HCT116 (cell line): ENCODE data around the gene LTA4H. TPM values are rescaled to one million over a fixed set of nuclear protein-coding genes. Genes with fewer than 3 reads are reported as not detected.

ENCODE experiments used
- ATAC-seq: fragments of 200-7000 bp; cut with Tn5 transposase; 2 replicates; pipeline ENCODE4 v1.9.1; 2020; ENCODE audit warnings: mild to moderate bottlenecking, moderate library complexity
- BruUV-seq: library from RNA; stranded (reverse); fragments of 400-500 nt; replicated peaks from 2 replicates; lab custom pipeline; 2021; lab: Mats Ljungman, UMichigan
- CTCF ChIA-PET: fragments of 300-600 bp; sonication (Branson Sonifier 250); formaldehyde crosslinking; loops from one replicate; lab custom pipeline; 2021; ENCODE audit warnings: antibody characterized with exemption; lab: Charles Lee
- POLR2A ChIA-PET: fragments of 300-600, 350-600 bp; sonication (Branson Sonifier 250); formaldehyde crosslinking; loops from one replicate; lab custom pipeline; 2021; ENCODE audit warnings: antibody characterized with exemption; lab: Charles Lee
- RAD21 ChIA-PET, 2 experiments: fragments of 300-600 bp; sonication (Branson Sonifier 250); formaldehyde crosslinking; loops; one replicate each; lab custom pipeline; 2023; ENCODE audit warnings: low total read pairs in 2 of 2; ENCODE audit not compliant: uncharacterized antibody in 2 of 2, unreplicated experiment in 2 of 2, low non-redundant PET in 1 of 2; lab: Charles Lee
- DNase-seq: peaks from one replicate; pipeline ENCODE4 v3.0.0-alpha.2; 2010; ENCODE audit warnings: low read depth, low spot score
- H2AFZ ChIP-seq: fragments of 200-600 bp; shearing (Covaris generic), sonication (generic); 2 replicates; pipeline ENCODE4 v1.6.1; 2017; ENCODE audit warnings: low read depth, mixed run types, mixed read lengths, antibody characterized with exemption, low read length; ENCODE audit not compliant: poor library complexity, severe bottlenecking
- H3K27ac ChIP-seq: 2 replicates; pipeline ENCODE4 v1.5.1; 2012; ENCODE audit warnings: low read depth, low read length
- H3K27me3 ChIP-seq: fragments of 200-600 bp; sonication (generic); 2 replicates; pipeline ENCODE4 v1.6.1; 2016; ENCODE audit warnings: mixed run types, low read length, mixed read lengths; ENCODE audit not compliant: insufficient read depth
- H3K36me3 ChIP-seq, 2 experiments: fragments of 200-500 bp in 1 of 2; fragments of 200-600 bp in 1 of 2; sonication (Bioruptor generic) in 1 of 2; sonication (generic) in 1 of 2; 2 replicates each; pipeline versions ENCODE4 v1.5.1 to v1.6.1; 2014 to 2016; ENCODE audit warnings: low read length in 2 of 2, inconsistent platforms in 1 of 2, mixed read lengths in 1 of 2, mixed run types in 1 of 2; ENCODE audit not compliant: insufficient read depth in 2 of 2, control insufficient read depth in 1 of 2
- H3K4me1 ChIP-seq, 2 experiments: fragments of 200-600 bp in 1 of 2; sonication (generic) in 1 of 2; 2 replicates each; pipeline versions ENCODE4 v1.5.1 to v1.6.1; 2012 to 2017; ENCODE audit warnings: low read length in 2 of 2, inconsistent platforms in 1 of 2, mild to moderate bottlenecking in 1 of 2, mixed read lengths in 1 of 2, mixed run types in 1 of 2, moderate library complexity in 1 of 2; ENCODE audit not compliant: insufficient read depth in 2 of 2, control insufficient read depth in 1 of 2
- H3K4me2 ChIP-seq: fragments of 200-600 bp; sonication (generic); 2 replicates; pipeline ENCODE4 v1.6.1; 2017; ENCODE audit warnings: mixed run types, low read length, mixed read lengths
- H3K4me3 ChIP-seq, 2 experiments: fragments of 200-600 bp in 1 of 2; sonication (generic) in 1 of 2; replicated peaks in 1 of 2; 2 replicates each; pipeline ENCODE4 v1.5.1; 2011 to 2016; ENCODE audit warnings: low read length in 2 of 2, control low read depth in 1 of 2, low read depth in 1 of 2, mild to moderate bottlenecking in 1 of 2, mixed read lengths in 1 of 2, mixed run types in 1 of 2
- H3K79me2 ChIP-seq: fragments of 200-600 bp; sonication (generic); 2 replicates; pipeline ENCODE4 v1.6.1; 2017; ENCODE audit warnings: mild to moderate bottlenecking, mixed run types, low read length, moderate library complexity, mixed read lengths; ENCODE audit not compliant: insufficient read depth
- H3K9ac ChIP-seq: fragments of 200-600 bp; sonication (generic); 2 replicates; pipeline ENCODE4 v1.6.1; 2016; ENCODE audit warnings: low read length, mixed read lengths
- H3K9me2 ChIP-seq: fragments of 200-600 bp; sonication (generic), shearing (Covaris generic); 2 replicates; pipeline ENCODE4 v1.6.1; 2017; ENCODE audit warnings: mixed run types, mild to moderate bottlenecking, moderate library complexity; ENCODE audit not compliant: insufficient read depth
- H3K9me3 ChIP-seq, 2 experiments: fragments of 200-500 bp in 1 of 2; fragments of 200-600 bp in 1 of 2; sonication (Bioruptor generic) in 1 of 2; sonication (generic) in 1 of 2; 2 replicates each; pipeline ENCODE4 v1.6.1; 2014 to 2017; ENCODE audit warnings: low read length in 2 of 2, mixed read lengths in 2 of 2, inconsistent platforms in 1 of 2, low read depth in 1 of 2, mild to moderate bottlenecking in 1 of 2, mixed run types in 1 of 2, moderate library complexity in 1 of 2; ENCODE audit not compliant: control insufficient read depth in 1 of 2, insufficient read depth in 1 of 2
- H4K20me1 ChIP-seq: fragments of 200-600 bp; sonication (generic), shearing (Covaris generic); 2 replicates; pipeline ENCODE4 v1.6.1; 2017; ENCODE audit warnings: mixed run types, mild to moderate bottlenecking, moderate library complexity; ENCODE audit not compliant: insufficient read depth
- CTCF ChIP-seq, 3 experiments: fragments of 200-600 bp in 1 of 3; sonication (generic) in 1 of 3; IDR thresholded peaks in 2 of 3; conservative IDR thresholded peaks in 1 of 3; 2 replicates each; pipeline ENCODE4 v1.5.1; 2012 to 2017; ENCODE audit warnings: low read depth in 2 of 3, low read length in 2 of 3, antibody characterized with exemption in 1 of 3, borderline replicate concordance in 1 of 3, control low read depth in 1 of 3, mild to moderate bottlenecking in 1 of 3, mixed read lengths in 1 of 3, mixed run types in 1 of 3, moderate library complexity in 1 of 3; ENCODE audit not compliant: insufficient read depth in 1 of 3
- EGR1 ChIP-seq: IDR thresholded peaks from 2 replicates; pipeline ENCODE4 v1.6.1; 2012; ENCODE audit warnings: low read depth
- EZH2 ChIP-seq: fragments of 200-600 bp; sonication (generic); IDR thresholded peaks from 2 replicates; pipeline ENCODE4 v1.6.1; 2017; ENCODE audit warnings: antibody characterized with exemption, mixed run types
- EZH2phosphoT487 ChIP-seq: fragments of 200-600 bp; IDR thresholded peaks from 2 replicates; pipeline ENCODE4 v1.6.1; 2018; ENCODE audit warnings: antibody characterized with exemption, borderline replicate concordance
- FOSL1 ChIP-seq: IDR thresholded peaks from 2 replicates; pipeline ENCODE4 v1.6.1; 2012; ENCODE audit warnings: low read depth
- MAX ChIP-seq: IDR thresholded peaks from 2 replicates; pipeline ENCODE4 v1.6.1; 2012
- POLR2A ChIP-seq: IDR thresholded peaks from 2 replicates; pipeline ENCODE4 v1.7.0; 2011; ENCODE audit warnings: borderline replicate concordance; ENCODE audit not compliant: insufficient read depth, insufficient read length; ENCODE audit errors: extremely low read depth
- RAD21 ChIP-seq: IDR thresholded peaks from 2 replicates; pipeline ENCODE4 v1.6.1; 2012; ENCODE audit warnings: low read depth, mild to moderate bottlenecking
- SP1 ChIP-seq: IDR thresholded peaks from 2 replicates; pipeline ENCODE4 v1.6.1; 2012; ENCODE audit warnings: low read depth
- TCF7L2 ChIP-seq: IDR thresholded peaks from 2 replicates; pipeline ENCODE4 v1.7.0; 2011; ENCODE audit warnings: borderline replicate concordance, inconsistent platforms; ENCODE audit not compliant: insufficient read depth, insufficient read length; ENCODE audit errors: extremely low read depth
- ZFX ChIP-seq: fragments of 450-650 bp; IDR thresholded peaks from 2 replicates; pipeline ENCODE4 v1.6.1; 2017
- intact Hi-C: fragments of 100-400 bp; cut with micrococcal nuclease; formaldehyde crosslinking; loops from 2 replicates; pipeline ENCODE4 v1.10.0; 2022
- total RNA-seq: library from RNA; stranded (reverse); gene quantifications from one replicate; pipeline ENCODE4 v1.2.1, GENCODE V29; 2021; ENCODE audit not compliant: unreplicated experiment
- TF ChIP-seq, protein P1 (sequence below): IDR thresholded peaks from 2 replicates; pipeline ENCODE4 v1.6.1; 2011; ENCODE audit warnings: mild to moderate bottlenecking, low read length, moderate library complexity; ENCODE audit not compliant: insufficient replicate concordance; ENCODE audit errors: extremely low read depth

Gene LTA4H
- total RNA-seq, 1 experiment from 2014 or later, result 163 TPM

DNA sequence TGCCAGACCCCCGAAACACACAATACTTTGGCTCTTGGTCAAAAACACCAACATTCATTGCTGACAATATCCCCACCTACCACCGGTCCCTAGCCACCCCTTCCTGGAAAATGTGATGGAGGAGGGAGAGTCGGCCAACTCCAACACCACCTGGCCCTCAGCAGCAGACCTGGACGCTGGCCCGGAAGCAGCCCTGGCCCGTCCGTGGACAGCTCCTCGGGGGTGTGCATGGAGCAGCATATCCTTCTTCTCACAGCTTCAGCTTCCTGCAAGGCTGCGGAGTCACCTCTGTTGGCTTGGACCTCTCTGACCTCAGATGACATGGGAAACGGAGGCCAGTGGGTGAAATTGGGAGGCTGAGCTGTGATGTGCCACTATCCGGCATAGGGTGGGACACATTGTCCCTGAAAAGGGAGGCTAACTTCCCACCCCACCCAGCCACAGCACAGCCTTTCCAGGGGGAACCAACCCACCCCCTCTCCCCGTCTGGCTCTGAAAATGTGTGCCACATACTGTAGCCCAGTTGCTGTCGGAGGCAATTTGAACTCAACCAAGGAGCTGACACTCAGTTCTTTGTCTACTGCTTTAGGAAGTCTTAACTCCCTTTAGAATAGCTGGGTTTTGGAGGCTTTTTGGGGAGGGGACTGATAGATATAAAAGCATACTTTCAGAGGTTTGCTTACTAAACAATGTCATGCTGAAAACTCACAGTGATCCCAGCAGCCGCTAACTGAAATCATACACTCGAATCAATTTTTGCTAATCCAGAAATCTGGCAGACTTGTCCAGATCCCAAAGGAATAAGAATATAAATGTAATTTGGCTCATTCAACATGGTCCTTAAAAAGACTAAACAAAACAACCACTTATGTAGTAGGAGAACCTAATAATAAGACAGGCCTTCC, 43.1 kb upstream of the LTA4H start:
- H3K9me2 ChIP-seq, result no peaks in the 10 kb centered on the region
- ChIA-PET CTCF (interaction anchor here (1.2 kb wide), 1 partner anchor 137 kb away, joined by 3 read pairs; no protein-coding TSS in a partner anchor), POLR2A (no interaction called here), RAD21 (no interaction called here)
- no peak overlapping the region for H2AFZ ChIP-seq
- peaks cover 0 to 11% of the 10 kb centered on the region in 2 experiments; a peak in 2 of 4 replicates for H3K4me1 ChIP-seq
- H3K9ac ChIP-seq, result no peak overlapping the region
- H3K4me2 ChIP-seq, result no peak overlapping the region
- DNase-seq (no peak), ATAC-seq (no peak)
- no peaks in the 10 kb centered on the region for H3K79me2 ChIP-seq
- H3K36me3 ChIP-seq, result no peaks in the 10 kb centered on the region
- BruUV-seq, result no TSS peak
- TF ChIP-seq, protein P1, sequence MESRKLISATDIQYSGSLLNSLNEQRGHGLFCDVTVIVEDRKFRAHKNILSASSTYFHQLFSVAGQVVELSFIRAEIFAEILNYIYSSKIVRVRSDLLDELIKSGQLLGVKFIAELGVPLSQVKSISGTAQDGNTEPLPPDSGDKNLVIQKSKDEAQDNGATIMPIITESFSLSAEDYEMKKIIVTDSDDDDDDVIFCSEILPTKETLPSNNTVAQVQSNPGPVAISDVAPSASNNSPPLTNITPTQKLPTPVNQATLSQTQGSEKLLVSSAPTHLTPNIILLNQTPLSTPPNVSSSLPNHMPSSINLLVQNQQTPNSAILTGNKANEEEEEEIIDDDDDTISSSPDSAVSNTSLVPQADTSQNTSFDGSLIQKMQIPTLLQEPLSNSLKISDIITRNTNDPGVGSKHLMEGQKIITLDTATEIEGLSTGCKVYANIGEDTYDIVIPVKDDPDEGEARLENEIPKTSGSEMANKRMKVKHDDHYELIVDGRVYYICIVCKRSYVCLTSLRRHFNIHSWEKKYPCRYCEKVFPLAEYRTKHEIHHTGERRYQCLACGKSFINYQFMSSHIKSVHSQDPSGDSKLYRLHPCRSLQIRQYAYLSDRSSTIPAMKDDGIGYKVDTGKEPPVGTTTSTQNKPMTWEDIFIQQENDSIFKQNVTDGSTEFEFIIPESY, result no peak
- TF ChIP-seq EGR1 (no peak), RAD21 (no peak)
- H3K27ac ChIP-seq, result no peak overlapping the region
- H3K27me3 ChIP-seq, result no peaks in the 10 kb centered on the region
- no peaks in the 10 kb centered on the region for H3K9me3 ChIP-seq
- intact Hi-C loops, result no loop called here
- H4K20me1 ChIP-seq, result no peaks in the 10 kb centered on the region
- no peak overlapping the region for H3K4me3 ChIP-seq

GRCh38 chr12:96077081-96077480, 41.7 kb upstream of the LTA4H start:
- no TSS peak for BruUV-seq
- H3K9ac ChIP-seq, result no peak overlapping the region
- POLR2A ChIA-PET, result no interaction called here
- H4K20me1 ChIP-seq, result no peaks in the 10 kb centered on the region
- no peaks in the 10 kb centered on the region for H3K27me3 ChIP-seq
- H3K27ac ChIP-seq, result no peak overlapping the region
- no peak overlapping the region for H3K4me2 ChIP-seq
- RAD21 ChIA-PET, result no interaction called here
- no peak for TF ChIP-seq FOSL1
- no peak for TF ChIP-seq EZH2
- TF ChIP-seq TCF7L2, result no peak
- no peak for TF ChIP-seq CTCF (IDR thresholded peaks at IDR 0.05 in 2 of 3, conservative IDR thresholded peaks at IDR 0.05 in 1 of 3; ENCODE audit: borderline replicate concordance in 1 of 3, insufficient read depth in 1 of 3, low read depth in 2 of 3, low read length in 2 of 3)
- TF ChIP-seq POLR2A, result no peak
- no peak for TF ChIP-seq EZH2phosphoT487
- TF ChIP-seq SP1, result no peak
- TF ChIP-seq, protein P1, result no peak
- no peak for TF ChIP-seq ZFX
- no peak for TF ChIP-seq MAX
- TF ChIP-seq EGR1, result no peak
- no peak for DNase-seq
- CTCF ChIA-PET, result no interaction called here
- intact Hi-C loops, result no loop called here
- H3K4me3 ChIP-seq, result no peak overlapping the region
- no peaks in the 10 kb centered on the region for H3K36me3 ChIP-seq
- H2AFZ ChIP-seq, result no peak overlapping the region
- ATAC-seq, result no peak
- no peaks in the 10 kb centered on the region for H3K9me3 ChIP-seq
- no peaks in the 10 kb centered on the region for H3K9me2 ChIP-seq
- H3K4me1 ChIP-seq, result peaks cover 0 to 6% of the 10 kb centered on the region in 2 experiments; a peak in 1 of 4 replicates
- H3K79me2 ChIP-seq, result no peaks in the 10 kb centered on the region
